OCI-LY3 (cell line): ENCODE measurements around the gene AATF.

Experiments
- H2AFZ ChIP-seq: fragments of 200-600, 300-600 bp; shearing (Covaris generic); 2 replicates; pipeline ENCODE4 v1.6.0; 2014; ENCODE audit warnings: antibody characterized with exemption, low read depth, low read length
- H3K27ac ChIP-seq: fragments of 200-600, 300-600 bp; sonication (generic); 2 replicates; pipeline ENCODE4 v1.5.1; 2014; ENCODE audit warnings: mild to moderate bottlenecking, low read length, moderate library complexity, mixed read lengths
- H3K27me3 ChIP-seq: fragments of 200-600, 300-600 bp; sonication (generic); 2 replicates; pipeline ENCODE4 v1.6.1; 2014; ENCODE audit warnings: low read depth, low read length, mixed read lengths
- H3K36me3 ChIP-seq: fragments of 200-600, 300-600 bp; sonication (generic); replicated peaks from 2 replicates; pipeline ENCODE3; 2014; ENCODE audit warnings: low read depth, low read length, mixed read lengths
- H3K4me1 ChIP-seq: fragments of 300-600, 200-600 bp; sonication (generic); 2 replicates; pipeline ENCODE4 v1.6.1; 2014; ENCODE audit warnings: low read length, mixed read lengths
- H3K4me2 ChIP-seq: fragments of 200-600, 300-600 bp; sonication (generic); 2 replicates; pipeline ENCODE4 v1.6.1; 2014; ENCODE audit warnings: low read length, mixed read lengths
- H3K4me3 ChIP-seq: fragments of 300-600, 200-600 bp; sonication (generic); 2 replicates; pipeline ENCODE4 v1.5.1; 2014; ENCODE audit warnings: antibody characterized with exemption, mild to moderate bottlenecking, low read length, moderate library complexity
- H3K79me2 ChIP-seq: fragments of 300-600, 200-600 bp; shearing (Covaris generic); 2 replicates; pipeline ENCODE4 v1.6.1; 2014; ENCODE audit warnings: mild to moderate bottlenecking, low read length, mixed read lengths
- H3K9ac ChIP-seq: fragments of 300-600, 200-600 bp; shearing (Covaris generic); 2 replicates; pipeline ENCODE4 v1.6.0; 2014; ENCODE audit warnings: mild to moderate bottlenecking, low read length, moderate library complexity
- H3K9me3 ChIP-seq: fragments of 200-600, 300-600 bp; shearing (Covaris generic); 2 replicates; pipeline ENCODE4 v1.6.1; 2014; ENCODE audit warnings: low read length, mixed read lengths; ENCODE audit not compliant: insufficient read depth
- H4K20me1 ChIP-seq: fragments of 200-600, 300-600 bp; sonication (generic); 2 replicates; pipeline ENCODE4 v1.6.1; 2016; ENCODE audit warnings: low read length, mixed read lengths; ENCODE audit not compliant: insufficient read depth
- EZH2phosphoT487 ChIP-seq: fragments of 200-600 bp; shearing (Covaris generic); IDR thresholded peaks from 2 replicates; pipeline ENCODE4 v1.6.1; 2018; ENCODE audit warnings: antibody characterized with exemption, mixed run types, low read depth
- TF ChIP-seq, protein P1 (sequence below): fragments of 200-600, 300-600 bp; sonication (generic); IDR thresholded peaks from 2 replicates; pipeline ENCODE4 v1.5.1; 2014; ENCODE audit warnings: antibody characterized with exemption, low read length, low read depth

The AATF gene

DNA sequence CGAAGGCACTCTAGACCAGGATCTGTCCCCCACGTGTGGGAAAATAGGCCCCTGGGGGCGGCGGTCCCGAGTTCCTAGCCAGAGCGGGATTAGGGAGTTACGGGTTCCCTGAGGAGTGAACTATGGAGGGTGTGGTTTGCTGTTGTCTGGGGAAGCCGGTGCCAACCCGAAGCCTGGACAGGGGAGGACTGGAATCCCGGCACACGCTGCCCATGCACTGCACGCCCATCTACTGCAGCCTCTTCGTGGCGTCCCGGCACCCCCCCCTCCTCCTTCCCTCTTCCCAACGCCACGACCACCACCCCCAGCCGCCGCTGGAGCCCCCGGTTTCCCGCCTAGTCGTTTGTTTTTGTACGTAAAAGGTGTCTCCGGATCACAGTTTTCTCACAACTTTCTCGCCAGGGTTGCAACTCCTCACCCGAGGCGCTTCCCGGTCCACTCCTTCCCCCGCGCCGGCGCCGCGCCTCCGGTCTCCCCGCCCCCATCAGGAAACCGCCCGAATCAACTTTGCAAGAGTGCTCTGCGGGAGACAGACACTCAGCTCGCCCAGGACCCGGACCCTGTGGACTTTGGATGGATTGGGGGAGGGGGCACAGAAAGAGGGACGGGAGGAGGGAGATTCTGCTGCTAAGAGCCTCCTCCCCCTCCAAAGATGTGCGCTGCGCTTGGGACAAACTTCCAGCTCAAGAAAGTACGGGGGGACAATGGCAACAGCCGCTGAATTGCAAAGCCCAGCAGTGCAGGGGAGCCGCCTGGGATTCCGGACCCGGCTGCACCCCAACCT, 12.9 kb upstream of the AATF start:
- no peak overlapping the region for H2AFZ ChIP-seq
- no peak overlapping the region for H3K4me2 ChIP-seq
- no peaks in the 10 kb centered on the region for H3K79me2 ChIP-seq
- H3K27ac ChIP-seq, result no peak overlapping the region
- H4K20me1 ChIP-seq, result no peaks in the 10 kb centered on the region
- H3K9me3 ChIP-seq, result no peaks in the 10 kb centered on the region
- peaks cover 16% of the 10 kb centered on the region for H3K27me3 ChIP-seq
- no peak overlapping the region for H3K4me3 ChIP-seq
- peaks cover 6% of the 10 kb centered on the region for H3K4me1 ChIP-seq
- H3K9ac ChIP-seq, result no peak overlapping the region
- no peaks in the 10 kb centered on the region for H3K36me3 ChIP-seq
- TF ChIP-seq, protein P1, sequence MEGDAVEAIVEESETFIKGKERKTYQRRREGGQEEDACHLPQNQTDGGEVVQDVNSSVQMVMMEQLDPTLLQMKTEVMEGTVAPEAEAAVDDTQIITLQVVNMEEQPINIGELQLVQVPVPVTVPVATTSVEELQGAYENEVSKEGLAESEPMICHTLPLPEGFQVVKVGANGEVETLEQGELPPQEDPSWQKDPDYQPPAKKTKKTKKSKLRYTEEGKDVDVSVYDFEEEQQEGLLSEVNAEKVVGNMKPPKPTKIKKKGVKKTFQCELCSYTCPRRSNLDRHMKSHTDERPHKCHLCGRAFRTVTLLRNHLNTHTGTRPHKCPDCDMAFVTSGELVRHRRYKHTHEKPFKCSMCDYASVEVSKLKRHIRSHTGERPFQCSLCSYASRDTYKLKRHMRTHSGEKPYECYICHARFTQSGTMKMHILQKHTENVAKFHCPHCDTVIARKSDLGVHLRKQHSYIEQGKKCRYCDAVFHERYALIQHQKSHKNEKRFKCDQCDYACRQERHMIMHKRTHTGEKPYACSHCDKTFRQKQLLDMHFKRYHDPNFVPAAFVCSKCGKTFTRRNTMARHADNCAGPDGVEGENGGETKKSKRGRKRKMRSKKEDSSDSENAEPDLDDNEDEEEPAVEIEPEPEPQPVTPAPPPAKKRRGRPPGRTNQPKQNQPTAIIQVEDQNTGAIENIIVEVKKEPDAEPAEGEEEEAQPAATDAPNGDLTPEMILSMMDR, result no peak
- no peak for TF ChIP-seq EZH2phosphoT487

DNA sequence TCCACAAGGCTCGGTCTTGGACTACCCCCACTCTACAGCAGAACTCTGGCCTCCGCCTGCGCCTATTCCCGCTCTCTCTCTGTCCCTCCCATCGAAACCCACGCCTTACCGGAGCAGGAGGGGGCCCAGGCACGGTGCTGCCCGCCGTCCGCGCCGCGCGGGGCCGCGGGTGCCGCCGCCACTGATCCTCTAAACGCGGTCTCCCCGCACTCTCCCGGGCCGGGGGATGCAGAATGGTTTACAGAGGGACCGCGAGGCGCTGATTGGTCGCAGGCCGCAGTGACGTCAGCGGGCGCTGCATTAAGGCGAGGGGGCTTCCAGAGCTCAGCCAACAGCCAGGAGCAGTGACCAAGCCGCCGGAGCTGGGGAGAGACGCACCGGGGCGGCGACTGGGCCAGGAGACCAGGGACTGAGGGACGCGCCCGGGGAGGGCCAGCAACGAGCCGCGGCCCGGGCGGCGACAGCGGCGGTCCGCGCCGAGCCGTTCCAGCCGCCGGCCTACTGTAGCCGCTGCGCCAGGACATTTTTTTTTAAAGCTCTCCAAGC, 12.2 kb upstream of the AATF start:
- Histone ChIP-seq H3K27ac (no peak overlapping the region), H3K4me1 (no peaks in the 10 kb centered on the region; the same call in 1 of the 2 replicates), H3K4me2 (peak overlapping the region; percentile 64; the same call in 1 of the 2 replicates), H3K79me2 (no peaks in the 10 kb centered on the region), H2AFZ (no peak overlapping the region), H3K9ac (no peak overlapping the region), H3K4me3 (peak overlapping the region; percentile 71), H4K20me1 (no peaks in the 10 kb centered on the region), H3K36me3 (no peaks in the 10 kb centered on the region), H3K9me3 (no peaks in the 10 kb centered on the region), H3K27me3 (peaks cover 16% of the 10 kb centered on the region)
- no peak for TF ChIP-seq EZH2phosphoT487
- TF ChIP-seq, protein P1, result no peak

DNA sequence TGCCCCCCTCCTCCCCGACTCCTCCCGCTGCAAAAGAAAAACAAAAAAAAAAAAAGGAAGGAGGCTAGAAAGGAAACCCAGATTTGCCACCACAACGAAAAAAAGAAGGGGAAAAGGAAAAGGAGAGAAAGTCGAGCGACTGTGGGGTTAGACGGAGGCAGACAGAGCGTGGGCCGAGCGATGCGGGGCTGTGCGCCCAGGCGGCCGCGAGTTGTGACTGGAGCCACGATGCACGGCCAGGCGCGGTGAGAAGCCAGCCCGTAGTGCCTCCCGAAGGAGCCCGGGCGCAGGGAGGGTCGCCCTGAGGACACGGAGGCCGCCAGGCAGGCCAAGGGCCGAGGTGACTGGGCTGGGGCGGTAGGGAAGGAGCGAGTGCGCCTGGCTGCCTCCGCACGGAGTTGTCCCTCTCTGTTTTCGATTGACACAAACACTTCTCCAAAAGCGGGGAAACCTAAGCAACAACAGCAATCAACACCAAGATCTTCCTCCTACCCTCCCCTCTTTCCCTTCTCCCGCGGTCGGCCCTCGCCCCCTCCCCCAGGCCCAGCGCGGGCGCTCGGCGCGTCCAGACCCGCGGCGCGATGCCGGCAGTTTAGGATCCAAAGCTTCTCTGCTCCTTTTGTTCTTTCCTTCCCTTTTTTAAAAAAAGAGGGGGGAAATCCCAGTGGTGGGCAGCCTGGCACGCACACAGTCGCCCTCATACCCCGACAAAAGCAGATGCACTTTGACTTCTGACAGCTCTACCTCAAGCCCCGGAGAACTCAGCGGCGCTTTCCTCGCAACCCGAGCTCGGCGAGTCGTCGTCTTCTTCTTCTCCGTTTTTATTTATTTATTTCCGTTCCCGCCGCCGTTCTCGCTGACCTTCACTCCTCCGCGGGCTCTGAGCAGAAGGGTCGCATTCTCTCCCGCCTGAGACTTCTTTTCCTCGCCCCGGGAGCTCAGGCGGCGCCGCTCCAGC, 11.5 kb upstream of the AATF start, which contains the start of gene LHX1:
Gene LHX1 (plus strand): TSS at position 475 of the 958 bp plus-strand sequence. CDS start 723 bp downstream, outside the sequence.
- no peaks in the 10 kb centered on the region for H3K9me3 ChIP-seq
- H3K27ac ChIP-seq, result no peak within 1 kb of the TSS
- no peaks in the 10 kb centered on the region for H3K36me3 ChIP-seq
- H3K27me3 ChIP-seq, result peaks cover 16% of the 10 kb centered on the region
- H3K4me2 ChIP-seq, result peak within 1 kb of the TSS; percentile 64
- H3K9ac ChIP-seq, result 0 out of 2 replicates have a peak within 1 kb of the TSS, but pooled peaks have one; percentile 13
- no peak for TF ChIP-seq EZH2phosphoT487
- TF ChIP-seq, protein P1, result no peak
- no peak within 1 kb of the TSS for H2AFZ ChIP-seq
- H3K79me2 ChIP-seq, result no peaks in the 10 kb centered on the region
- H3K4me3 ChIP-seq, result peak within 1 kb of the TSS; percentile 71
- H4K20me1 ChIP-seq, result no peaks in the 10 kb centered on the region
- no peaks in the 10 kb centered on the region for H3K4me1 ChIP-seq
